Measurements from ENCODE around the gene SLCO2B1.

SLCO2B1 gene

DNA sequence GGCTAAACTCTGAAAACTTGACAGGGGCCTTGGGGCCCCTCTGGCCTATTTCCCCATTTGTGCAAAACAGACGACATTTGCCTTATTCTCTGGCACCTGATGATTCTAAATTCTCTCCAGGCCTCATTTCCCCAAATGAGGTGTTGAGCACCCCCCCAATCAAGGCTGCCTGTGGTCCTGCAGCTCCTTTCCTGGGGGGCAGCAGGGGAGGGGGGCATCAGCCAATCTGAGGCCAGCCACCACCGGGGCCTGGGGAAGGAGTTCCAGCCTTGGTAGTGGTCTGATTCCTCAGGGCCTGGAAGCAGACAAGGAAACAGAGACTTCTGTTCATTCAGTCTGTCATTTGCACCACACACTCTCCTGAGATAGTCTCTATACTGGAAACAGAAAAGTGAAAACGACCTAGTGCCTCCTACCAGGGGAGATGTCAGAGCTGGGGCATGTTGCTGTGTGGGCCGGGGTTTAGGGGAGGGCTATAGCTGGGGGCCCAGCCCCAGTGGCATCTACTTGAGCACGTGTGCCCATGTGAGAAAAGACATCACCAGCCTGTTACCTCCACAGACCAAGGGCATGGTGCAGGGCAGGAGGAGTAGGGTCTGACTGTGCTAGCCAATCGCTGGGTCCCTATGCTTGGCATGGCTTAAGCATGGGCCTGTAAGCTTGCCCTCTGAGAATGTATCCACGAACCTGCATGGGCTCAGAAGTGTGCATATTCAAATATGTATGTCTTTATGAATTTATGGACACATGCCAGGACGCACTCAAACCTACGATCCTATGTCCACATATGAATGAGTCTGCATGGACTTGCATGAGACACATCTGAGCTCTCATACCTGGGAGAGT lies 87.9 kb downstream of the SLCO2B1 start:
- TF ChIP-seq, protein P1, sequence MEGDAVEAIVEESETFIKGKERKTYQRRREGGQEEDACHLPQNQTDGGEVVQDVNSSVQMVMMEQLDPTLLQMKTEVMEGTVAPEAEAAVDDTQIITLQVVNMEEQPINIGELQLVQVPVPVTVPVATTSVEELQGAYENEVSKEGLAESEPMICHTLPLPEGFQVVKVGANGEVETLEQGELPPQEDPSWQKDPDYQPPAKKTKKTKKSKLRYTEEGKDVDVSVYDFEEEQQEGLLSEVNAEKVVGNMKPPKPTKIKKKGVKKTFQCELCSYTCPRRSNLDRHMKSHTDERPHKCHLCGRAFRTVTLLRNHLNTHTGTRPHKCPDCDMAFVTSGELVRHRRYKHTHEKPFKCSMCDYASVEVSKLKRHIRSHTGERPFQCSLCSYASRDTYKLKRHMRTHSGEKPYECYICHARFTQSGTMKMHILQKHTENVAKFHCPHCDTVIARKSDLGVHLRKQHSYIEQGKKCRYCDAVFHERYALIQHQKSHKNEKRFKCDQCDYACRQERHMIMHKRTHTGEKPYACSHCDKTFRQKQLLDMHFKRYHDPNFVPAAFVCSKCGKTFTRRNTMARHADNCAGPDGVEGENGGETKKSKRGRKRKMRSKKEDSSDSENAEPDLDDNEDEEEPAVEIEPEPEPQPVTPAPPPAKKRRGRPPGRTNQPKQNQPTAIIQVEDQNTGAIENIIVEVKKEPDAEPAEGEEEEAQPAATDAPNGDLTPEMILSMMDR (IDR thresholded peaks at IDR 0.05) = no peak
- H3K4me1 ChIP-seq = peaks cover 0 to 27% (median 17%) of the 10 kb centered on the region in 4 donors
- no peaks in the 10 kb centered on the region for H3K9me3 ChIP-seq
- H3K27ac ChIP-seq = no peak overlapping the region
- H3K4me3 ChIP-seq = no peak overlapping the region
- H3K27me3 ChIP-seq = peaks cover 0 to 74% of the 10 kb centered on the region in 2 donors
- no peaks in the 10 kb centered on the region for H3K36me3 ChIP-seq
- intact Hi-C loops (cut with DNase I; ENCODE audit: low total_unique reads) = loop anchor here (10.0 kb wide), 1 partner anchor 304 kb away; no protein-coding TSS in a partner anchor
- DNase-seq = no peak

DNA sequence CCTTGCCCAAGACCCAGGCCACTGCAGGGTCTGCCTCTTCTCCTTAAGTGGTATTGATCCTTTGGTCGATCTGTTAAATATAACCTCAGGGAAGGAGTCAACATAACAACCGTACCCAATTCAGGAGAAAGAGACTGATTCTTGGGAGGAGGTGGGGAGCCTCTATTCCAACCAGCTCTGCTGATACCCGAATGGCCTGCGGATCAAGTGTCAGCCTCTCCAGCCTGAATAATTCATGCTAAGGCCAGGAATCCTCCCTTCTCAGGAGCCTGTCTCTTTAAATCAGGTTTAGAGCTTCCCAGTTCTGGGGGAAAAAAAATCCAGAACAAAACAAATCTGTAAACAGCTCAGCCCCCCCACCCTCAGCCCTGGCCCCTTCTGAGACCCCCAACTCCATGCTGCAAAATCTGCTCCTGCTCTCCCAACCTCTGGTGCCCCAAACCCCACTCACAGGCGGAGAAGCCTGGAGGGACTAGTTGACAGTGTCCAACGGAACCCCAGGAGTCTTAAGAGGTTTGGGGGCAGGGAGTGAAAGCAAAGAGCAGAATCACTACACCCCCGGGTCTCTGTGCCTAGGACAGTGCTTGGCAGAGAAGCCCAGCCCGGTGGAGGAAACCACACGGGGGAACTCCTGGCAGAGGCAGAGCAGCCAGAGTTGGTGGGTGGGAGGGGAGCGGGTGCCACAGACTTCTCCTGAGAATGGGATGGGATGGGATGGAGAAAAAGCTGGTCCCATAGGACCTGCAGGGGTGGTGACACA lies 88.8 kb downstream of the SLCO2B1 start:
- intact Hi-C loops (cut with DNase I; ENCODE audit: low total_unique reads) = loop anchor here (5.0 to 10.0 kb wide), 2 partner anchors 92 to 305 kb away; no protein-coding TSS in a partner anchor
- TF ChIP-seq, protein P1 (IDR thresholded peaks at IDR 0.05) = no peak
- peaks cover 0 to 78% of the 10 kb centered on the region in 2 donors for H3K27me3 ChIP-seq

DNA sequence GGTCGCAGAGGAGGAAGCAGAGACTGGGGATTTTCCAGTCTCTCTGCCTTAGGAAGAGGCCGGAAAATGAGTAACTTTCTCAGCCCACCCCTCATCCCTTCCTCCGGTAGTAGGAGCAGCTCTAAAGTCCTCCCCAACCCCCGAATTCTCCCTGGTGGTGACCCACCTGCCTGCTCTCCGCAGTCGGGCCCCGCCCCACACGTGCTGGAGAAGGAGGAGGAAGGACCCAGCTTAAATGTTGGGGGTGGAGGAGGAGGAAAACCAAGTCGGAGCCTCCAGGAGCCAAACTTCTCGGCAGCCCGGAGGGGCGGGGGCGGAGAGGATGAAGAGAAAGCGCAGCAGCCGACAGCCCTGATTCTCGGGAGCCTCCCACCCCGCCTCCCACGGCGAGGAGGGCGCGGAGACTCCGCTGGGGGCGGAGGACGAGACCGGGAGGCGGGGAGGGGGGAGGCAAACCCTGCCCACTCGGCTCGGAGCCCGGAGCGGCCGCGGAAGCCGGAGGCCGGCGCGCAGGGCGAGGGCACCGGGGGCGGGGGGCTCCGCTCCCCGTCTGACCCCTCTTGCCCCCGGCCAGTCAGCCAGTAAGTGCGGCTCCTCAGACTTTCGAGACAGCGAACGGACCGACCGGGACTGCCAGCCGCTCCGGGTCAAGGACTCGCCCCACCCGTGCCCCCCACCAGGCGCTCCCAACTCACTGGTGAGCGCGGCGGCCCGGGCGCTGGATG lies 89.6 kb downstream of the SLCO2B1 start, which contains the start of gene TPBGL:
TPBGL (plus strand) TSS at position 464 of the 725 bp plus-strand sequence. CDS start 276 bp downstream, outside the sequence.
- no peaks in the 10 kb centered on the region for H3K9me3 ChIP-seq

More for the DNA sequence above, 88.8 kb downstream of the SLCO2B1 start:
- Histone ChIP-seq H3K9me3 (no peaks in the 10 kb centered on the region), H3K36me3 (no peaks in the 10 kb centered on the region), H3K4me1 (peaks cover 0 to 27% (median 17%) of the 10 kb centered on the region in 4 donors), H3K27ac (no peak overlapping the region), H3K4me3 (no peak overlapping the region)
- peak in 1 of 2 donors; percentile 35 for DNase-seq

DNA sequence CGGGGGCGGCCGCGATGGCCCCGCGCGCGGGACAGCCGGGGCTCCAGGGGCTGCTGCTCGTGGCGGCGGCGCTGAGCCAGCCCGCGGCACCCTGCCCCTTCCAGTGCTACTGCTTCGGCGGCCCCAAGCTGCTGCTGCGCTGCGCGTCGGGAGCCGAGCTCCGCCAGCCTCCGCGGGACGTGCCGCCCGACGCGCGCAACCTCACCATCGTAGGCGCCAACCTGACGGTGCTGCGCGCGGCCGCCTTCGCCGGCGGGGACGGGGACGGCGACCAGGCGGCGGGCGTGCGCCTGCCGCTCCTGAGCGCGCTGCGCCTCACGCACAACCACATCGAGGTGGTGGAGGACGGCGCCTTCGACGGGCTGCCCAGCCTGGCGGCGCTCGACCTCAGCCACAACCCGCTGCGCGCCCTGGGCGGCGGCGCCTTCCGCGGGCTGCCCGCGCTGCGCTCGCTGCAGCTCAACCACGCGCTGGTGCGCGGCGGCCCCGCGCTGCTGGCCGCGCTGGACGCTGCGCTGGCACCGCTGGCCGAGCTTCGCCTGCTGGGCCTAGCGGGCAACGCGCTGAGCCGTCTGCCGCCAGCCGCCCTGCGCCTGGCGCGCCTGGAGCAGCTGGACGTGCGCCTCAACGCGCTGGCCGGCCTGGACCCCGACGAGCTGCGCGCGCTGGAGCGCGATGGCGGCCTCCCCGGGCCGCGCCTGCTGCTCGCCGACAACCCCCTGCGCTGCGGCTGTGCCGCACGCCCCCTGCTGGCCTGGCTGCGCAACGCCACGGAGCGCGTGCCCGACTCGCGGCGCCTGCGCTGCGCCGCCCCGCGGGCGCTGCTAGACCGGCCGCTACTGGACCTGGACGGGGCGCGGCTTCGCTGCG lies 90.4 kb downstream of the SLCO2B1 start:
- H3K4me3 ChIP-seq = peak overlapping the region; percentile 36 to 39
- H3K27ac ChIP-seq = no peak overlapping the region
- TF ChIP-seq, protein P1 (IDR thresholded peaks at IDR 0.05) = peak; percentile 62 to 96
- no peaks in the 10 kb centered on the region for H3K9me3 ChIP-seq
- peaks cover 0 to 81% of the 10 kb centered on the region in 2 donors for H3K27me3 ChIP-seq
- H3K4me1 ChIP-seq = peaks cover 0 to 27% (median 17%) of the 10 kb centered on the region in 4 donors
- DNase-seq = peak; percentile 61 to 84
- intact Hi-C loops (cut with DNase I; ENCODE audit: low total_unique reads) = loop anchor here (5.0 kb wide), 1 partner anchor 94 kb away; no protein-coding TSS in a partner anchor
- H3K36me3 ChIP-seq = no peaks in the 10 kb centered on the region

More for the DNA sequence above, 89.6 kb downstream of the SLCO2B1 start, which contains the start of gene TPBGL:
- TF ChIP-seq, protein P1 (IDR thresholded peaks at IDR 0.05) = no peak
- peak within 1 kb of the TSS; percentile 36 to 39 for H3K4me3 ChIP-seq
- H3K36me3 ChIP-seq = no peaks in the 10 kb centered on the region
- H3K27ac ChIP-seq = no peak within 1 kb of the TSS
- peak in 1 of 2 donors; percentile 55 for DNase-seq
- intact Hi-C loops (cut with DNase I; ENCODE audit: low total_unique reads) = loop anchor here (5.0 kb wide), 1 partner anchor 93 kb away; no protein-coding TSS in a partner anchor
- peaks cover 0 to 78% of the 10 kb centered on the region in 2 donors for H3K27me3 ChIP-seq
- H3K4me1 ChIP-seq = peaks cover 0 to 27% (median 17%) of the 10 kb centered on the region in 4 donors

Data from tibial artery (tissue), 4 donors.